PC-9 (cell line): ENCODE data around the gene GANAB.

Experiments
- CTCF ChIP-seq: fragments of 200-600 bp; sonication (generic); conservative IDR thresholded peaks from 2 replicates; pipeline ENCODE4 v1.6.1; 2017; ENCODE audit warnings: mixed run types, antibody characterized with exemption, mild to moderate bottlenecking, moderate library complexity
- EZH2 ChIP-seq: fragments of 200-600 bp; sonication (generic); IDR thresholded peaks from 2 replicates; pipeline ENCODE4 v1.8.0; 2017; ENCODE audit warnings: antibody characterized with exemption, low read depth

GRCh38 chr11:62608776-62609175 is 37.6 kb downstream of the GANAB start:
- no peak for TF ChIP-seq CTCF
- TF ChIP-seq EZH2: no peak
